A549 (cell line): Measurements from ENCODE around the gene AP2A2.

ENCODE experiments used
- BHLHE40 ChIP-seq: IDR thresholded peaks from 2 replicates; pipeline ENCODE4 v1.6.1; 2012; ENCODE audit warnings: low read depth, low read length, inconsistent platforms
- CBX2 ChIP-seq: fragments of 200-600 bp; sonication (generic); IDR thresholded peaks from 2 replicates; pipeline ENCODE4 v1.6.1; 2016; ENCODE audit warnings: low read depth, mild to moderate bottlenecking, borderline replicate concordance
- CHD4 ChIP-seq: fragments of 200-600 bp; sonication (generic); IDR thresholded peaks from 2 replicates; pipeline ENCODE4 v1.6.1; 2016; ENCODE audit warnings: antibody characterized with exemption, mild to moderate bottlenecking, borderline replicate concordance
- EP300 ChIP-seq, 2 experiments: fragments of >200 bp; sonication (Bioruptor Twin); formaldehyde crosslinking; IDR thresholded peaks; 2 replicates in 1 of 2; 3 replicates in 1 of 2; pipeline ENCODE4 v1.6.1; 2016 to 2017
- ESRRA ChIP-seq: fragments of 150-350 bp; IDR thresholded peaks from 2 replicates; pipeline ENCODE4 v1.6.1; 2014; ENCODE audit warnings: mild to moderate bottlenecking, low read length, borderline replicate concordance
- FOSB ChIP-seq: fragments of 250-450 bp; sonication (Bioruptor Pico); IDR thresholded peaks from 2 replicates; pipeline ENCODE4 v1.5.0; 2020; ENCODE audit warnings: mild to moderate bottlenecking, moderate library complexity
- POLR2A ChIP-seq: IDR thresholded peaks from 2 replicates; pipeline ENCODE4 v1.6.1; 2012; ENCODE audit warnings: mild to moderate bottlenecking, low read length
- RAD21 ChIP-seq, 2 experiments: fragments of >200 bp in 1 of 2; sonication (Bioruptor Twin) in 1 of 2; formaldehyde crosslinking in 1 of 2; IDR thresholded peaks in 1 of 2; conservative IDR thresholded peaks in 1 of 2; 2 replicates in 1 of 2; 3 replicates in 1 of 2; pipeline ENCODE4 v1.6.1; 2012 to 2018; ENCODE audit warnings: inconsistent platforms in 1 of 2
- RFX5 ChIP-seq: fragments of 450-650 bp; IDR thresholded peaks from 2 replicates; pipeline ENCODE4 v1.7.1; 2014; ENCODE audit warnings: antibody characterized with exemption, mild to moderate bottlenecking, moderate library complexity
- RNF2 ChIP-seq: fragments of 200-600 bp; sonication (generic); IDR thresholded peaks from 2 replicates; pipeline ENCODE4 v1.6.1; 2016; ENCODE audit warnings: low read depth, mild to moderate bottlenecking, antibody characterized with exemption, moderate library complexity, borderline replicate concordance
- ZFP36 ChIP-seq: fragments of 450-650 bp; IDR thresholded peaks from 2 replicates; pipeline ENCODE4 v1.6.1; 2014; ENCODE audit warnings: borderline replicate concordance; ENCODE audit not compliant: partially characterized antibody
- TF ChIP-seq, protein P1 (sequence below): fragments of >200 bp; sonication (Bioruptor Twin); formaldehyde crosslinking; IDR thresholded peaks from 3 replicates; pipeline ENCODE4 v1.5.1; 2016
- TF ChIP-seq, protein P2 (sequence below): fragments of >200 bp; sonication (Bioruptor Twin); formaldehyde crosslinking; IDR thresholded peaks from 2 replicates; pipeline ENCODE4 v1.6.1; 2016

DNA sequence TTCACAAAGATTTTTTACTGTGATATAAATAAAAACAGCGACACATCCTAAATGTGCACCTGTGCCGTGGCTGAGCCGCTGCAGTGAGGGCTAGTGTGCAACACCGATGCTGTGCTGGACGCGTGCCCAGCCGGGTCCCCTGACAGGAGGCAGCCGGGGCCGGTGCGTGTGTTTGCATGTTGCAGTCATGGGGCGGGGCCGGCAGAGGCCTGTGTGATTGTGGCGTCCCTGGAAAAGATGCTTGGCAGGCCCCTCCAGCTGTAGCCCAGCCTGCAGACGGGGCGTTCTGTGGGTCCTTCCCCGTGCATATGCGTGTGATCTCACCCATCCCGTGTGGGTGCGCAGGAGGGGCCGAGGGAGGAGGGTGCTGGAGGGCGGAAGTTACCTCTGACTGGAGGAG is 80.3 kb downstream of the AP2A2 start:
- TF ChIP-seq, protein P1, sequence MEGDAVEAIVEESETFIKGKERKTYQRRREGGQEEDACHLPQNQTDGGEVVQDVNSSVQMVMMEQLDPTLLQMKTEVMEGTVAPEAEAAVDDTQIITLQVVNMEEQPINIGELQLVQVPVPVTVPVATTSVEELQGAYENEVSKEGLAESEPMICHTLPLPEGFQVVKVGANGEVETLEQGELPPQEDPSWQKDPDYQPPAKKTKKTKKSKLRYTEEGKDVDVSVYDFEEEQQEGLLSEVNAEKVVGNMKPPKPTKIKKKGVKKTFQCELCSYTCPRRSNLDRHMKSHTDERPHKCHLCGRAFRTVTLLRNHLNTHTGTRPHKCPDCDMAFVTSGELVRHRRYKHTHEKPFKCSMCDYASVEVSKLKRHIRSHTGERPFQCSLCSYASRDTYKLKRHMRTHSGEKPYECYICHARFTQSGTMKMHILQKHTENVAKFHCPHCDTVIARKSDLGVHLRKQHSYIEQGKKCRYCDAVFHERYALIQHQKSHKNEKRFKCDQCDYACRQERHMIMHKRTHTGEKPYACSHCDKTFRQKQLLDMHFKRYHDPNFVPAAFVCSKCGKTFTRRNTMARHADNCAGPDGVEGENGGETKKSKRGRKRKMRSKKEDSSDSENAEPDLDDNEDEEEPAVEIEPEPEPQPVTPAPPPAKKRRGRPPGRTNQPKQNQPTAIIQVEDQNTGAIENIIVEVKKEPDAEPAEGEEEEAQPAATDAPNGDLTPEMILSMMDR, result no peak
- TF ChIP-seq POLR2A (no peak), CHD4 (no peak), ESRRA (no peak), EP300 (IDR thresholded peaks at IDR 0.05) (no peak), FOSB (CRISPR knock-in tag) (no peak), RFX5 (no peak), BHLHE40 (no peak), ZFP36 (no peak), RAD21 (conservative IDR thresholded peaks at IDR 0.05 in 1 of 2, IDR thresholded peaks at IDR 0.05 in 1 of 2) (no peak), RNF2 (no peak), CBX2 (no peak)
- TF ChIP-seq, protein P2, sequence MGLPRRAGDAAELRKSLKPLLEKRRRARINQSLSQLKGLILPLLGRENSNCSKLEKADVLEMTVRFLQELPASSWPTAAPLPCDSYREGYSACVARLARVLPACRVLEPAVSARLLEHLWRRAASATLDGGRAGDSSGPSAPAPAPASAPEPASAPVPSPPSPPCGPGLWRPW, result no peak
